Measurements from ENCODE around the gene FMNL2.
"Not testable (repeated sequence)": the region's sequence is repeated elsewhere in the genome, so short reads cannot be mapped to it uniquely, and the experiment has no call there.

Gene FMNL2

GRCh38 chr2:152499331-152499816, 164.4 kb downstream of the FMNL2 start:
- DNase-seq = no peak

- no peak for DNase-seq
Observed at GRCh38 chr2:152499896-152500735, 165.1 kb downstream of the FMNL2 start.

GRCh38 chr2:152500772-152501171, 165.8 kb downstream of the FMNL2 start:
- no peak for DNase-seq

GRCh38 chr2:152501666-152502065, 166.7 kb downstream of the FMNL2 start:
- DNase-seq = no peak

GRCh38 chr2:152504618-152505017, 169.6 kb downstream of the FMNL2 start:
- no peak for DNase-seq

- DNase-seq = no peak
Observed at GRCh38 chr2:152505495-152505906, 170.5 kb downstream of the FMNL2 start.

GRCh38 chr2:152506843-152507242, 171.9 kb downstream of the FMNL2 start:
- no peak for DNase-seq

GRCh38 chr2:152507907-152508306, 172.9 kb downstream of the FMNL2 start:
- no peak for DNase-seq

- no peak for DNase-seq
Observed at GRCh38 chr2:152508446-152508845, 173.5 kb downstream of the FMNL2 start.

- DNase-seq = no peak
Observed at GRCh38 chr2:152509772-152510491, 175.0 kb downstream of the FMNL2 start.

GRCh38 chr2:152510621-152511020, 175.6 kb downstream of the FMNL2 start:
- no peak for DNase-seq

GRCh38 chr2:152511981-152512380, 177.0 kb downstream of the FMNL2 start:
- DNase-seq = no peak

- no peak for DNase-seq
Observed at GRCh38 chr2:152513029-152513428, 178.1 kb downstream of the FMNL2 start.

- no peak for DNase-seq
Observed at GRCh38 chr2:152513681-152514080, 178.7 kb downstream of the FMNL2 start.

GRCh38 chr2:152518034-152518433, 183.1 kb downstream of the FMNL2 start:
- DNase-seq = no peak

- no peak for DNase-seq
Observed at GRCh38 chr2:152518641-152519580, 183.9 kb downstream of the FMNL2 start.

GRCh38 chr2:152519581-152519952, 184.6 kb downstream of the FMNL2 start:
- DNase-seq = no peak

GRCh38 chr2:152520759-152521158, 185.8 kb downstream of the FMNL2 start:
- no peak for DNase-seq

- DNase-seq = not testable (repeated sequence)
Observed at GRCh38 chr2:152522446-152522845, 187.5 kb downstream of the FMNL2 start.

- DNase-seq = no peak
Observed at GRCh38 chr2:152523091-152523490, 188.1 kb downstream of the FMNL2 start.

GRCh38 chr2:152525277-152525838, 190.4 kb downstream of the FMNL2 start:
- no peak for DNase-seq

- no peak for DNase-seq
Observed at GRCh38 chr2:152529420-152530115, 194.6 kb downstream of the FMNL2 start.

Measured in CD4-positive, alpha-beta T cell treated with Interleukin-1 beta for 1 hour (primary cell).